Pancreas (tissue), 10 donors: ENCODE data around the gene RASL12. TPM values are rescaled to one million over a fixed set of nuclear protein-coding genes. Genes with fewer than 3 reads are reported as not detected.
A peak's percentile ranks its signal among the peaks of the same experiment; 100 is the strongest.

Experiments used
- ATAC-seq, 4 donors: fragments of 200-7000 bp; cut with Tn5 transposase; one replicate each; pipeline versions ENCODE4 v1.8.0 to v1.9.1; 2020; ENCODE audit warnings: mild to moderate bottlenecking in 4 of 4, moderate library complexity in 4 of 4
- DNase-seq, 6 donors: peaks; one replicate each; pipeline ENCODE4 v3.0.0-alpha.2; 2020
- FAIRE-seq: peaks from 2 replicates; lab custom pipeline; 2012; peaks lifted over from hg19 to GRCh38; lab: Jason Lieb, UNC
- H3K27ac ChIP-seq, 4 donors: fragments of 200-600 bp; sonication (generic); 1 replicate in 3 of 4; 2 replicates in 1 of 4; pipeline versions ENCODE4 v1.5.0 to v1.8.0; 2020
- H3K27me3 ChIP-seq, 4 donors: fragments of 200-600 bp; one replicate each; pipeline ENCODE4 v1.8.0; 2021
- H3K36me3 ChIP-seq, 3 donors: fragments of 200-600 bp; sonication (generic) in 1 of 3; one replicate each; pipeline versions ENCODE4 v1.5.0 to v1.8.0; 2020 to 2021
- H3K4me1 ChIP-seq, 3 donors: fragments of 200-600 bp; one replicate each; pipeline ENCODE4 v1.8.0; 2021
- H3K4me3 ChIP-seq, 4 donors: fragments of 200-600 bp; sonication (generic) in 2 of 4; one replicate each; pipeline versions ENCODE4 v1.5.0 to v1.8.0; 2020 to 2021
- H3K9me3 ChIP-seq, 4 donors: fragments of 200-600 bp; one replicate each; pipeline ENCODE4 v1.8.0; 2021
- CTCF ChIP-seq, 4 donors: fragments of 200-600 bp; sonication (generic) in 3 of 4; IDR thresholded peaks; one replicate each; pipeline versions ENCODE4 v1.5.0 to v1.8.0; 2021; ENCODE audit warnings: antibody characterized with exemption in 4 of 4
- WGBS, 2 donors: extraction: QIAGEN DNeasy Blood & Tissue Kit; methylation state at CpG; one replicate each; pipeline ENCODE4 v1.1.7; 2013; 5-methylcytosine and 5-hydroxymethylcytosine counted together
- intact Hi-C, 3 donors: fragments of 100-400 bp; cut with DNase I; formaldehyde crosslinking; loops; one replicate each; pipeline versions ENCODE4 v1.11.1 to v1.14.2; 2022
- polyA plus RNA-seq, 2 donors: library from polyadenylated mRNA; stranded (reverse); fragments of 200-250 nt; gene quantifications; one replicate each; pipeline ENCODE4 v1.2.3, GENCODE V29; 2013
- total RNA-seq, 6 donors: library from RNA; stranded (reverse); fragmentation: NEBNext Ultra II Directional in 4 of 6; extraction: Animal tissue kit (Norgen Biotek cat#: 25700) in 4 of 6; gene quantifications; one replicate each; pipeline versions ENCODE4 v1.2.1 to v1.2.4, GENCODE V29; 2021 to 2023
- donor health status: healthy with polysubstance abuse.
- donor health status: DM: no; HTN: no; CAD: no; lungs with moderate emphysema.
- donor health status: DM: no; HTN: no; CAD: no.
- donor health status: control.
- donor health status: control.
- donor health status: Bipolar disorder and iron deficiency.
- donor health status: DM: yes; HTN: yes; CAD: no.
- donor health status: DM: no; HTN: no; CAD: no.
- donor health status: DM: no; HTN: no; CAD: no.
- donor health status: DM: yes; HTN: yes; CAD: no.

Gene RASL12
- total and polyA plus RNA-seq, 8 donors = 0.28 to 4.2 (median 1.7) TPM

- DNase-seq (peak in 2 of 6 donors; percentile 29 to 40), FAIRE-seq (no peak), ATAC-seq (no peak)
- H3K27ac ChIP-seq = no peak overlapping the region
- no peaks in the 10 kb centered on the region for H3K4me1 ChIP-seq
- H3K9me3 ChIP-seq = no peaks in the 10 kb centered on the region
- H3K4me3 ChIP-seq = no peak overlapping the region
- intact Hi-C loops = no loop called here
- 88 to 92% methylated on average over 17 of the region's 17 CpGs for WGBS, 2 donors
- TF ChIP-seq CTCF (IDR thresholded peaks at IDR 0.05) = no peak
- peaks cover 0 to 1% (median 0%) of the 10 kb centered on the region in 3 donors for H3K36me3 ChIP-seq
- no peaks in the 10 kb centered on the region for H3K27me3 ChIP-seq
Measured at GRCh38 chr15:65092911-65093792, 25.4 kb upstream of the RASL12 start.

GRCh38 chr15:65091946-65092770 lies 24.4 kb upstream of the RASL12 start:
- DNase-seq = peak in 1 of 6 donors; percentile 10
- H3K36me3 ChIP-seq = no peaks in the 10 kb centered on the region
- intact Hi-C loops = no loop called here
- 85% methylated on average over 12 of the region's 12 CpGs for WGBS, 2 donors
- no peaks in the 10 kb centered on the region for H3K4me1 ChIP-seq
- H3K27ac ChIP-seq = no peak overlapping the region
- no peaks in the 10 kb centered on the region for H3K9me3 ChIP-seq
- ATAC-seq = no peak
- no peak for TF ChIP-seq CTCF (IDR thresholded peaks at IDR 0.05)
- H3K27me3 ChIP-seq = no peaks in the 10 kb centered on the region
- FAIRE-seq = no peak
- no peak overlapping the region for H3K4me3 ChIP-seq

GRCh38 chr15:65089206-65089824 lies 21.5 kb upstream of the RASL12 start:
- no peaks in the 10 kb centered on the region for H3K27me3 ChIP-seq
- intact Hi-C loops = no loop called here
- no peak for FAIRE-seq
- no peak overlapping the region for H3K4me3 ChIP-seq
- no peaks in the 10 kb centered on the region for H3K36me3 ChIP-seq
- H3K4me1 ChIP-seq = no peaks in the 10 kb centered on the region
- WGBS, 2 donors = 30 to 37% methylated on average over 5 of the region's 5 CpGs
- no peaks in the 10 kb centered on the region for H3K9me3 ChIP-seq
- no peak overlapping the region for H3K27ac ChIP-seq
- no peak for TF ChIP-seq CTCF (IDR thresholded peaks at IDR 0.05)
- peak in 1 of 6 donors; percentile 23 for DNase-seq
- ATAC-seq = peak in 2 of 4 donors; percentile 18 to 31

GRCh38 chr15:65088643-65089021 lies 20.8 kb upstream of the RASL12 start:
- no peaks in the 10 kb centered on the region for H3K9me3 ChIP-seq
- H3K4me1 ChIP-seq = no peaks in the 10 kb centered on the region
- FAIRE-seq (no peak), DNase-seq (no peak), ATAC-seq (no peak)
- no peaks in the 10 kb centered on the region for H3K36me3 ChIP-seq
- no peak for TF ChIP-seq CTCF (IDR thresholded peaks at IDR 0.05)
- intact Hi-C loops = no loop called here
- no peaks in the 10 kb centered on the region for H3K27me3 ChIP-seq
- H3K27ac ChIP-seq = no peak overlapping the region
- no peak overlapping the region for H3K4me3 ChIP-seq
- WGBS, 2 donors = 49 to 55% methylated on average over 6 of the region's 6 CpGs
